GM12878 (cell line): ENCODE data around the gene MAOA. TPM values are rescaled to one million over a fixed set of nuclear protein-coding genes. Genes with fewer than 3 reads are reported as not detected.

Source experiments
- ATAC-seq: fragments of 200-7000 bp; cut with Tn5 transposase; 3 replicates; pipeline ENCODE4 v1.9.1; 2020; ENCODE audit warnings: mild to moderate bottlenecking, moderate library complexity
- BruUV-seq: library from RNA; stranded (reverse); fragments of 400-500 nt; replicated peaks from 2 replicates; lab custom pipeline; 2021; lab: Mats Ljungman, UMichigan
- CTCF ChIA-PET: fragments of 300-600 bp; sonication (Branson Sonifier 250); formaldehyde crosslinking; extraction: SDS; loops from one replicate; lab custom pipeline; 2021; ENCODE audit warnings: inconsistent platforms; lab: Yijun Ruan, JAX
- POLR2A ChIA-PET: fragments of 350-600 bp; formaldehyde crosslinking; extraction: SDS; loops from one replicate; lab custom pipeline; 2021; ENCODE audit warnings: inconsistent platforms; lab: Charles Lee
- RAD21 ChIA-PET: fragments of 300-600 bp; sonication (Branson Sonifier 250); formaldehyde crosslinking; loops from one replicate; lab custom pipeline; 2023; ENCODE audit warnings: antibody characterized with exemption; ENCODE audit not compliant: unreplicated experiment; lab: Charles Lee
- SMC1A ChIA-PET: fragments of 300-600 bp; sonication (Branson Sonifier 250); formaldehyde crosslinking; loops from one replicate; lab custom pipeline; 2023; ENCODE audit not compliant: unreplicated experiment, uncharacterized antibody; lab: Charles Lee
- DNase-seq: peaks from one replicate; pipeline ENCODE4 v3.0.0-alpha.2; 2011; ENCODE audit warnings: low read depth, low spot score
- FAIRE-seq: peaks from 3 replicates; lab custom pipeline; 2011; peaks lifted over from hg19 to GRCh38; lab: Jason Lieb, UNC
- H2AFZ ChIP-seq: 2 replicates; pipeline ENCODE4 v1.6.0; 2011; ENCODE audit warnings: low read depth, low read length, control low read depth; ENCODE audit not compliant: control insufficient read depth
- H3K27ac ChIP-seq: 2 replicates; pipeline ENCODE4 v1.5.1; 2011; ENCODE audit warnings: control low read depth; ENCODE audit not compliant: control insufficient read depth, insufficient read depth
- H3K27me3 ChIP-seq, 2 experiments: replicated peaks in 1 of 2; 2 replicates each; pipeline versions ENCODE4 v1.6.0 to v1.6.1; 2011; ENCODE audit warnings: low read length in 1 of 2; ENCODE audit not compliant: control insufficient read depth in 2 of 2, insufficient read depth in 2 of 2
- H3K36me3 ChIP-seq, 2 experiments: 2 replicates each; pipeline ENCODE4 v1.5.1; 2011; ENCODE audit warnings: low read length in 1 of 2; ENCODE audit not compliant: control insufficient read depth in 2 of 2, insufficient read depth in 2 of 2
- H3K4me1 ChIP-seq: 2 replicates; pipeline ENCODE4 v1.6.1; 2011; ENCODE audit warnings: mild to moderate bottlenecking, low read length, moderate library complexity, mixed read lengths; ENCODE audit not compliant: control insufficient read depth, insufficient read depth
- H3K4me2 ChIP-seq: 2 replicates; pipeline ENCODE4 v1.6.0; 2011; ENCODE audit warnings: control low read depth; ENCODE audit not compliant: control insufficient read depth, insufficient read depth
- H3K4me3 ChIP-seq: fragments of 200-600 bp; sonication (generic); 2 replicates; pipeline ENCODE4 v1.5.1; 2016
- H3K79me2 ChIP-seq: 2 replicates; pipeline ENCODE4 v1.6.0; 2011; ENCODE audit warnings: low read length; ENCODE audit not compliant: control insufficient read depth, insufficient read depth
- H3K9ac ChIP-seq: 2 replicates; pipeline ENCODE4 v1.8.0; 2011; ENCODE audit warnings: low read length, control low read depth, mixed read lengths; ENCODE audit not compliant: control insufficient read depth, insufficient read depth
- H3K9me3 ChIP-seq: replicated peaks from 3 replicates; pipeline ENCODE4 v1.5.1; 2011; ENCODE audit warnings: mild to moderate bottlenecking, low read length; ENCODE audit not compliant: control insufficient read depth, insufficient read depth
- H4K20me1 ChIP-seq: 2 replicates; pipeline ENCODE4 v1.6.0; 2011; ENCODE audit not compliant: control insufficient read depth, insufficient read depth
- EGR1 ChIP-seq, 2 experiments: IDR thresholded peaks; 1 replicate in 1 of 2; 2 replicates in 1 of 2; pipeline ENCODE4 v1.6.1; 2011 to 2012; ENCODE audit warnings: low read depth in 2 of 2, low read length in 2 of 2, borderline replicate concordance in 1 of 2, mild to moderate bottlenecking in 1 of 2, moderate library complexity in 1 of 2
- KAT2A ChIP-seq: conservative IDR thresholded peaks from 2 replicates; pipeline ENCODE4 v1.6.1; 2011; ENCODE audit warnings: low read depth, low read length; ENCODE audit not compliant: control insufficient read depth
- MEF2B ChIP-seq: fragments of 450-650 bp; IDR thresholded peaks from 2 replicates; pipeline ENCODE4 v1.6.1; 2018; ENCODE audit warnings: mild to moderate bottlenecking, moderate library complexity; ENCODE audit not compliant: partially characterized antibody, poor library complexity, severe bottlenecking
- NR2F1 ChIP-seq: fragments of 450-650 bp; conservative IDR thresholded peaks from 2 replicates; pipeline ENCODE4 v1.6.1; 2017; ENCODE audit warnings: mild to moderate bottlenecking
- POLR2A ChIP-seq: IDR thresholded peaks from 2 replicates; pipeline ENCODE4 v1.6.1; 2011; ENCODE audit warnings: low read depth, mild to moderate bottlenecking, low read length
- POLR2AphosphoS2 ChIP-seq: IDR thresholded peaks from 2 replicates; pipeline ENCODE4 v1.6.1; 2011; ENCODE audit warnings: low read depth, mild to moderate bottlenecking, low read length, improper control_type of control experiment, moderate library complexity
- RAD21 ChIP-seq: IDR thresholded peaks from 2 replicates; pipeline ENCODE4 v1.6.1; 2011; ENCODE audit warnings: mild to moderate bottlenecking, low read depth, low read length, moderate library complexity; ENCODE audit not compliant: insufficient read depth
- SREBF2 ChIP-seq: IDR thresholded peaks from 2 replicates; pipeline ENCODE4 v1.6.1; 2012; ENCODE audit warnings: mild to moderate bottlenecking, low read length
- ZNF274 ChIP-seq: IDR thresholded peaks from one replicate; pipeline ENCODE4 v1.8.0; 2011; ENCODE audit not compliant: insufficient read length, insufficient read depth
- ZNF687 ChIP-seq: fragments of 450-650 bp; IDR thresholded peaks from 2 replicates; pipeline ENCODE4 v1.6.1; 2017; ENCODE audit warnings: mild to moderate bottlenecking, moderate library complexity
- WGBS: methylation state at CpG from one replicate; pipeline ENCODE4 v1.1.6; 2016; ENCODE audit warnings: low lambda C conversion rate; ENCODE audit not compliant: insufficient replicate concordance, insufficient coverage; ENCODE audit errors: missing lambda C conversion rate; 5-methylcytosine and 5-hydroxymethylcytosine counted together
- in situ Hi-C: fragments of 300-500 bp; cut with MboI; formaldehyde crosslinking; loops from 9 replicates; pipeline ENCODE4 v1.14.3; 2018; ENCODE audit warnings: mixed read lengths
- intact Hi-C: fragments of 100-400 bp; cut with micrococcal nuclease; formaldehyde crosslinking; loops from one replicate; pipeline ENCODE4 v1.14.2; 2022; ENCODE audit not compliant: unreplicated experiment
- polyA plus RNA-seq, 11 experiments: library from polyadenylated mRNA; depleted of rRNA in 4 of 11; unstranded in 6 of 11; stranded (reverse) in 5 of 11; fragments of >200 nt; fragmentation: Nextera tagmentation in 4 of 11; fragmentation: Illumina TruSeq in 1 of 11; extraction: Ambion mirVana in 4 of 11; extraction: Trizol in 1 of 11; gene quantifications; 1 replicate in 1 of 11; 2 replicates in 10 of 11; pipeline versions ENCODE4 v1.2.1 to v1.2.3, GENCODE V29; 2011 to 2016; ENCODE audit warnings: inconsistent platforms in 2 of 11, missing spikeins in 2 of 11, low read depth in 1 of 11
- total RNA-seq, 4 experiments: library from RNA; depleted of rRNA in 3 of 4; stranded (reverse); fragments of >200 nt in 3 of 4; fragmentation: Illumina TruSeq in 1 of 4; extraction: Trizol in 1 of 4; gene quantifications; 2 replicates each; pipeline versions ENCODE4 v1.2.1 to v1.2.3, GENCODE V29; 2013 to 2021
- TF ChIP-seq, protein P1 (sequence below): fragments of 450-650 bp; IDR thresholded peaks from 2 replicates; pipeline ENCODE4 v1.6.1; 2017; ENCODE audit warnings: borderline replicate concordance

The MAOA gene
- total and polyA plus RNA-seq, 10 of the 15 experiments (the other 5 are each of a cell fraction or from before 2014, with no cell fraction given) = 0.02 to 0.51 (median 0.08) TPM; not detected in 7

DNA sequence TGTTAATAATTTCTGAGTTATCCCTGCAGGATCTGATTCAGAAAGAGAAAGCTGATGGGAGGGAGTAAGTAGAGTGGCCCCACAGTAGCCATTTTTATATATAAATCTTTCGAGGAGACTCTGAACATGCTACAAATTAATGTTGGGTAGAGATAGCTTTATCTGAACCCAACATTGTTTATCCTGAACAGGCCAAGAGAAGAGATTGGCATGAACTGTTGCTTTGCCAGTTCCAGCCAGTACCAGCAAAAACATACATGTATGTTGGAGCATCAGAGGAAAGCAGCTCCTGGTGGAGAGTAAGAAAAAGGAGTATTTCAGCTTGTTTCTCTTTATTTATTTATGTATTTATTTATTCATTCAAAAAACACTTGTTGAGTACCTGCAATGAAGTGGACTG, 1.6 kb downstream of the MAOA start:
- Histone ChIP-seq H3K4me2 (no peak overlapping the region), H3K9ac (no peak overlapping the region), H3K27me3 (no peaks in the 10 kb centered on the region), H3K4me3 (no peak overlapping the region), H3K4me1 (no peaks in the 10 kb centered on the region), H3K36me3 (no peaks in the 10 kb centered on the region), H3K27ac (no peak overlapping the region), H4K20me1 (no peaks in the 10 kb centered on the region), H2AFZ (no peak overlapping the region), H3K9me3 (no peaks in the 10 kb centered on the region; the same call in 2 of the 3 replicates), H3K79me2 (no peaks in the 10 kb centered on the region)
- ChIA-PET CTCF (no interaction called here), POLR2A (no interaction called here), RAD21 (no interaction called here), SMC1A (no interaction called here)
- in situ Hi-C loops = no loop called here
- no TSS peak for BruUV-seq
- TF ChIP-seq, protein P1, sequence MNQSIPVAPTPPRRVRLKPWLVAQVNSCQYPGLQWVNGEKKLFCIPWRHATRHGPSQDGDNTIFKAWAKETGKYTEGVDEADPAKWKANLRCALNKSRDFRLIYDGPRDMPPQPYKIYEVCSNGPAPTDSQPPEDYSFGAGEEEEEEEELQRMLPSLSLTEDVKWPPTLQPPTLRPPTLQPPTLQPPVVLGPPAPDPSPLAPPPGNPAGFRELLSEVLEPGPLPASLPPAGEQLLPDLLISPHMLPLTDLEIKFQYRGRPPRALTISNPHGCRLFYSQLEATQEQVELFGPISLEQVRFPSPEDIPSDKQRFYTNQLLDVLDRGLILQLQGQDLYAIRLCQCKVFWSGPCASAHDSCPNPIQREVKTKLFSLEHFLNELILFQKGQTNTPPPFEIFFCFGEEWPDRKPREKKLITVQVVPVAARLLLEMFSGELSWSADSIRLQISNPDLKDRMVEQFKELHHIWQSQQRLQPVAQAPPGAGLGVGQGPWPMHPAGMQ = no peak
- TF ChIP-seq MEF2B (no peak), POLR2AphosphoS2 (no peak)
- intact Hi-C loops = no loop called here
- ATAC-seq (no peak), FAIRE-seq (no peak), DNase-seq (no peak)
- WGBS = 0% methylated on average over 1 of the region's 1 CpG

GRCh38 chrX:43661521-43662240, 5.6 kb downstream of the MAOA start:
- in situ Hi-C loops = no loop called here
- RAD21 ChIA-PET = no interaction called here
- TF ChIP-seq ZNF274 (no peak), POLR2A (no peak), EGR1 (IDR thresholded peaks at IDR 0.05; ENCODE audit: borderline replicate concordance in 1 of 2, low read depth in 2 of 2, low read length in 2 of 2) (no peak), RAD21 (no peak), NR2F1 (no peak), KAT2A (no peak), ZNF687 (no peak), SREBF2 (no peak)
- SMC1A ChIA-PET = interaction anchor here (0.7 kb wide), 2 partner anchors 30 to 221 kb away, joined by 3 read pairs; no protein-coding TSS in a partner anchor
- no peak overlapping the region for H2AFZ ChIP-seq
- H3K4me2 ChIP-seq = no peak overlapping the region
- H3K27me3 ChIP-seq = no peaks in the 10 kb centered on the region
- POLR2A ChIA-PET = no interaction called here
- no peak overlapping the region for H3K9ac ChIP-seq
- WGBS = 23% methylated on average over 4 of the region's 4 CpGs
- CTCF ChIA-PET = no interaction called here
- intact Hi-C loops = no loop called here
- no peaks in the 10 kb centered on the region for H3K79me2 ChIP-seq
- H3K36me3 ChIP-seq = no peaks in the 10 kb centered on the region
- no peaks in the 10 kb centered on the region for H3K4me1 ChIP-seq
- FAIRE-seq = no peak
- no TSS peak for BruUV-seq
- no peak for ATAC-seq
- H3K27ac ChIP-seq = no peak overlapping the region
- no peak overlapping the region for H3K4me3 ChIP-seq
- H3K9me3 ChIP-seq = no peaks in the 10 kb centered on the region
- H4K20me1 ChIP-seq = no peaks in the 10 kb centered on the region
- DNase-seq = no peak
